ENCODE results near the gene IER5L. TPM values are rescaled to one million over a fixed set of nuclear protein-coding genes. Genes with fewer than 3 reads are reported as not detected.

IER5L gene
- total and polyA plus RNA-seq, 9 of the 15 experiments (the other 6 are each of a cell fraction or from before 2014, with no cell fraction given) = 0.14 to 11.9 (median 0.52) TPM

DNA sequence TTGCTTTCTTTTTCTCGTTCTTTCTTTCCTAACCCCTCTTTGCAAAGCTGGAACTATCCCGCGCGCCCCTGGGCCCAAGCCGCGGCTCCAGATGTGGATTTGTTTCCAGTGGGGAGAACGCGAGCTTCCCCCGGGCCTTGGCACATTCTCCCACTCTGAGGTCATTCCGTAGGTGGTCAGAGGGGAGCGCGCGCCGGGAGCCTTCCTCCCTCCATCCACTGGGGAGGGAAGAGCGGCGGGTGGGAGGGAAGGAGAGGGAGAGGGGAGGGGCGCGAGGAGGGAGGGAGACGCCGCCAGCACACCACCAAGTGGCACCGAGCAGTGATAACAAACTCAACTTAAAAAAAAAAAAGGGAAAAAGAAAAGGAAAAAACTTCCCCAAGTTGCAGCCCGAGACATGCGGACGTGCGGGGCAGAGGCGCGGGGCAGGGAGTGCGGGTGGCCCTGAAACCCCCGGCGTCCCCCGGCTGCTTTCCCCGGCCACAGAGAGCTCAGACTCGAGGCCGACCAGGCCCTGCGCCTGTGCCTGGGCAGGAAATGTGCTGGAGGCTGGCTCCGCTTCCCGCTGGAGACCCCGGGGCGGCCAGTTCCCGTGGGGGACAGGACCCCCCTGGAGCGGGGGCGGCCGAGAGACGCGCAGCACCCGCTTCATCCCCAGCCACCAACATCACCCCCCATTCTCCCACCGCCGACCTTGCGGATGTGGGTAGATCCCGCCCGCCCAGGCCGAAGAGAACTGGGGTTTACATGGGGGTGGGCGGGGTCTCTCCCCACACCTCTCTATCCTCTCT, 3.1 kb downstream of the IER5L start (continued):
- no peak for TF ChIP-seq CTCFL (IDR thresholded peaks at IDR 0.05; ENCODE audit: borderline replicate concordance, insufficient read depth, low read depth, low read length, poor library complexity, severe bottlenecking)
- TF ChIP-seq ZKSCAN3 (CRISPR knock-in tag; IDR thresholded peaks at IDR 0.05) = no peak
- TF ChIP-seq RBM17 (IDR thresholded peaks at IDR 0.05; ENCODE audit: borderline replicate concordance, low read depth, low read length) = no peak
- no peak for TF ChIP-seq EP400 (IDR thresholded peaks at IDR 0.05)
- TF ChIP-seq CHD4 (IDR thresholded peaks at IDR 0.05; ENCODE audit: insufficient read depth, insufficient replicate concordance, low read depth, low read length, poor library complexity, severe bottlenecking) = peak; percentile 16
- no peak for TF ChIP-seq ZNF24 (IDR thresholded peaks at IDR 0.05)
- no peak for TF ChIP-seq KAT2B (IDR thresholded peaks at IDR 0.05; ENCODE audit: low read depth, low read length)
- TF ChIP-seq JUNB (CRISPR knock-in tag; conservative IDR thresholded peaks at IDR 0.05) = no peak
- TF ChIP-seq RFX1 (IDR thresholded peaks at IDR 0.05) = no peak
- no peak for TF ChIP-seq SRSF7 (optimal IDR thresholded peaks at IDR 0.05; ENCODE audit: low read depth, low read length)
- 0 out of 2 replicates have a peak, but pooled peaks have one; percentile 22 for TF ChIP-seq LARP7 (IDR thresholded peaks at IDR 0.05)
- TF ChIP-seq, protein P1, sequence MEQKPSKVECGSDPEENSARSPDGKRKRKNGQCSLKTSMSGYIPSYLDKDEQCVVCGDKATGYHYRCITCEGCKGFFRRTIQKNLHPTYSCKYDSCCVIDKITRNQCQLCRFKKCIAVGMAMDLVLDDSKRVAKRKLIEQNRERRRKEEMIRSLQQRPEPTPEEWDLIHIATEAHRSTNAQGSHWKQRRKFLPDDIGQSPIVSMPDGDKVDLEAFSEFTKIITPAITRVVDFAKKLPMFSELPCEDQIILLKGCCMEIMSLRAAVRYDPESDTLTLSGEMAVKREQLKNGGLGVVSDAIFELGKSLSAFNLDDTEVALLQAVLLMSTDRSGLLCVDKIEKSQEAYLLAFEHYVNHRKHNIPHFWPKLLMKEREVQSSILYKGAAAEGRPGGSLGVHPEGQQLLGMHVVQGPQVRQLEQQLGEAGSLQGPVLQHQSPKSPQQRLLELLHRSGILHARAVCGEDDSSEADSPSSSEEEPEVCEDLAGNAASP (IDR thresholded peaks at IDR 0.05) = no peak
- TF ChIP-seq ZNF780A (CRISPR knock-in tag; IDR thresholded peaks at IDR 0.05) = no peak
- TF ChIP-seq ZBTB26 (CRISPR knock-in tag; IDR thresholded peaks at IDR 0.05) = no peak
- no peak for TF ChIP-seq OTX1 (CRISPR knock-in tag; IDR thresholded peaks at IDR 0.05)
- TF ChIP-seq CXXC5 (CRISPR knock-in tag; IDR thresholded peaks at IDR 0.05) = no peak; the same call in 1 of the 2 replicates
- TF ChIP-seq RNF2 (IDR thresholded peaks at IDR 0.05) = no peak
- TF ChIP-seq, protein P2, sequence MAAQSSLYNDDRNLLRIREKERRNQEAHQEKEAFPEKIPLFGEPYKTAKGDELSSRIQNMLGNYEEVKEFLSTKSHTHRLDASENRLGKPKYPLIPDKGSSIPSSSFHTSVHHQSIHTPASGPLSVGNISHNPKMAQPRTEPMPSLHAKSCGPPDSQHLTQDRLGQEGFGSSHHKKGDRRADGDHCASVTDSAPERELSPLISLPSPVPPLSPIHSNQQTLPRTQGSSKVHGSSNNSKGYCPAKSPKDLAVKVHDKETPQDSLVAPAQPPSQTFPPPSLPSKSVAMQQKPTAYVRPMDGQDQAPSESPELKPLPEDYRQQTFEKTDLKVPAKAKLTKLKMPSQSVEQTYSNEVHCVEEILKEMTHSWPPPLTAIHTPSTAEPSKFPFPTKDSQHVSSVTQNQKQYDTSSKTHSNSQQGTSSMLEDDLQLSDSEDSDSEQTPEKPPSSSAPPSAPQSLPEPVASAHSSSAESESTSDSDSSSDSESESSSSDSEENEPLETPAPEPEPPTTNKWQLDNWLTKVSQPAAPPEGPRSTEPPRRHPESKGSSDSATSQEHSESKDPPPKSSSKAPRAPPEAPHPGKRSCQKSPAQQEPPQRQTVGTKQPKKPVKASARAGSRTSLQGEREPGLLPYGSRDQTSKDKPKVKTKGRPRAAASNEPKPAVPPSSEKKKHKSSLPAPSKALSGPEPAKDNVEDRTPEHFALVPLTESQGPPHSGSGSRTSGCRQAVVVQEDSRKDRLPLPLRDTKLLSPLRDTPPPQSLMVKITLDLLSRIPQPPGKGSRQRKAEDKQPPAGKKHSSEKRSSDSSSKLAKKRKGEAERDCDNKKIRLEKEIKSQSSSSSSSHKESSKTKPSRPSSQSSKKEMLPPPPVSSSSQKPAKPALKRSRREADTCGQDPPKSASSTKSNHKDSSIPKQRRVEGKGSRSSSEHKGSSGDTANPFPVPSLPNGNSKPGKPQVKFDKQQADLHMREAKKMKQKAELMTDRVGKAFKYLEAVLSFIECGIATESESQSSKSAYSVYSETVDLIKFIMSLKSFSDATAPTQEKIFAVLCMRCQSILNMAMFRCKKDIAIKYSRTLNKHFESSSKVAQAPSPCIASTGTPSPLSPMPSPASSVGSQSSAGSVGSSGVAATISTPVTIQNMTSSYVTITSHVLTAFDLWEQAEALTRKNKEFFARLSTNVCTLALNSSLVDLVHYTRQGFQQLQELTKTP (IDR thresholded peaks at IDR 0.05; ENCODE audit: low read depth in 1 of 2, partially characterized antibody in 2 of 2) = no peak
- no peak for TF ChIP-seq HDGF (IDR thresholded peaks at IDR 0.05)
- TF ChIP-seq GTF2E2 (tag; IDR thresholded peaks at IDR 0.05) = no peak
- TF ChIP-seq MTA1 (IDR thresholded peaks at IDR 0.05; ENCODE audit: borderline replicate concordance) = no peak

Measured in K562 (cell line).